Caco-2 (cell line): ENCODE measurements around the gene CKLF. TPM values are rescaled to one million over a fixed set of nuclear protein-coding genes. Genes with fewer than 3 reads are reported as not detected.

Experiments
- BruUV-seq: library from RNA; stranded (reverse); fragments of 400-500 nt; replicated peaks from 2 replicates; lab custom pipeline; 2021; lab: Mats Ljungman, UMichigan
- CTCF ChIA-PET: fragments of 300-600 bp; sonication (Branson Sonifier 250); formaldehyde crosslinking; loops from one replicate; lab custom pipeline; 2022; ENCODE audit warnings: antibody characterized with exemption; lab: Charles Lee
- POLR2A ChIA-PET: fragments of 300-600 bp; sonication (Branson Sonifier 250); formaldehyde crosslinking; loops from one replicate; lab custom pipeline; 2022; ENCODE audit warnings: antibody characterized with exemption; lab: Charles Lee
- DNase-seq, 2 experiments: peaks; one replicate each; pipeline versions ENCODE4 v3.0.0 to v3.0.0-alpha.2; 2020 to 2022
- H3K27me3 ChIP-seq: replicated peaks from 2 replicates; pipeline ENCODE4 v1.6.0; 2011; ENCODE audit warnings: low read length; ENCODE audit not compliant: control insufficient read depth, insufficient read depth
- H3K36me3 ChIP-seq: 2 replicates; pipeline ENCODE4 v1.5.1; 2011; ENCODE audit warnings: low read length; ENCODE audit not compliant: control insufficient read depth, insufficient read depth
- H3K4me1 ChIP-seq: fragments of 250-450 bp; sonication (Bioruptor Pico); 2 replicates; pipeline ENCODE4 v1.5.1; 2020; ENCODE audit warnings: mild to moderate bottlenecking
- H3K4me3 ChIP-seq: 2 replicates; pipeline ENCODE4 v1.5.1; 2011; ENCODE audit warnings: low read depth, mild to moderate bottlenecking, control low read depth, low read length
- H3K9me3 ChIP-seq: fragments of 250-450 bp; sonication (Bioruptor Pico); 2 replicates; pipeline ENCODE4 v1.5.1; 2020; ENCODE audit warnings: mild to moderate bottlenecking, moderate library complexity
- H3K27ac Mint-ChIP-seq: one replicate; pipeline ENCODE4 v1.8.0; 2022; ENCODE audit warnings: mixed read lengths; ENCODE audit not compliant: unreplicated experiment
- H3K27me3 Mint-ChIP-seq: one replicate; pipeline ENCODE4 v1.8.0; 2022; ENCODE audit warnings: mixed read lengths; ENCODE audit not compliant: insufficient read depth, unreplicated experiment
- H3K36me3 Mint-ChIP-seq: one replicate; pipeline ENCODE4 v1.8.0; 2022; ENCODE audit warnings: mild to moderate bottlenecking, mixed read lengths; ENCODE audit not compliant: insufficient read depth, unreplicated experiment
- H3K4me1 Mint-ChIP-seq: one replicate; pipeline ENCODE4 v1.8.0; 2022; ENCODE audit warnings: low read depth, mixed read lengths; ENCODE audit not compliant: unreplicated experiment
- H3K4me3 Mint-ChIP-seq: one replicate; pipeline ENCODE4 v1.8.0; 2022; ENCODE audit warnings: mild to moderate bottlenecking, moderate library complexity, mixed read lengths; ENCODE audit not compliant: unreplicated experiment
- H3K9me3 Mint-ChIP-seq: one replicate; pipeline ENCODE4 v1.8.0; 2022; ENCODE audit warnings: mixed read lengths; ENCODE audit not compliant: unreplicated experiment
- intact Hi-C: fragments of 100-400 bp; cut with micrococcal nuclease; formaldehyde crosslinking; loops from one replicate; pipeline ENCODE4 v1.10.0; 2022; ENCODE audit not compliant: unreplicated experiment
- total RNA-seq: library from RNA; stranded (reverse); gene quantifications from 2 replicates; pipeline ENCODE4 v1.2.3, GENCODE V29; 2022
- TF ChIP-seq, protein P1 (sequence below), 2 experiments: fragments of 200-600 bp in 1 of 2; IDR thresholded peaks; 1 replicate in 1 of 2; 2 replicates in 1 of 2; pipeline versions ENCODE4 v1.5.1 to v1.8.0; 2011 to 2022; ENCODE audit warnings: antibody characterized with exemption in 1 of 2, control low read depth in 1 of 2, inconsistent platforms in 1 of 2, low read depth in 1 of 2, low read length in 1 of 2, mild to moderate bottlenecking in 1 of 2, moderate library complexity in 1 of 2; ENCODE audit not compliant: insufficient read depth in 1 of 2, severe bottlenecking in 1 of 2, unreplicated experiment in 1 of 2

CKLF gene
- total RNA-seq, 1 experiment from 2014 or later, result 103 TPM

DNA sequence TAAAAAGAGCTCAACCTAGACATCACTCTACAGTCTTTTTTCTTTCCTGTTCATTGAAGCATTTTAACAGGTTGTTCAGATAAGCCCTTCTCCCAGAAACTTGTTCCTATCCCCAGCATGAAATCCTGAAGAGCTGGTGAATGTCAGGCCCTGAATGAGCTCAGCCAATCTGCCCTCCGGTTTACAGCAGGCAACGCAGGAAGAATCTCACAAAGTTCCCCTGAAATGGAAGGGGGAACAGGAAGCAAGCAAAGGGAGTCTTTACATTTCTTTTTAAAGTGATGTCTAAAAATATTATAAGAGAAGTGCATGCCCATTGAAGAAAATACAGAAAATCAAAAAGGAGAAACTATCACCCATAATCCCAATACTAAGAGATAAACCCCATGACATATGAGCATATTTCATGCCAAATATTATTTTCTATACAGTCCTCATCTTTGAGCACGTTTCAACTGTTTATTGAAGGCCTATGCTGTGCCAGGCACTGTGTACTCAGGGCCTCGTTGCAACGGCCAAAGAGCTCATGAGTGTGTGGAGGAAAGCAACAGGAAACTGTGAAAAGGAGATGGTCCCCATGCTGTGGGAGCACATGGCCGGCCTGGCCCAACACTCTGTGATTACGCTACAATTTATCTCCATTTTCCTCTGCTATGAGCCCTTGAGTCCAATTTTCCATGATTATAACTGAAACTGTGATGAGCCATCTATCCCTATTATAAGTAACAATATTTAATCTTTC, 8.2 kb upstream of the CKLF start:
- Mint-ChIP-seq H3K4me1 (peaks cover 13% of the 10 kb centered on the region), H3K4me3 (no peak overlapping the region), H3K36me3 (peaks cover 4% of the 10 kb centered on the region), H3K27ac (no peak overlapping the region), H3K9me3 (no peaks in the 10 kb centered on the region), H3K27me3 (no peaks in the 10 kb centered on the region)
- intact Hi-C loops, result no loop called here
- Histone ChIP-seq H3K4me1 (peaks cover 7% of the 10 kb centered on the region; the same call in 1 of the 2 replicates), H3K27me3 (no peaks in the 10 kb centered on the region), H3K36me3 (no peaks in the 10 kb centered on the region), H3K4me3 (no peak overlapping the region), H3K9me3 (no peaks in the 10 kb centered on the region)
- BruUV-seq, result no TSS peak
- CTCF ChIA-PET, result no interaction called here
- TF ChIP-seq, protein P1, sequence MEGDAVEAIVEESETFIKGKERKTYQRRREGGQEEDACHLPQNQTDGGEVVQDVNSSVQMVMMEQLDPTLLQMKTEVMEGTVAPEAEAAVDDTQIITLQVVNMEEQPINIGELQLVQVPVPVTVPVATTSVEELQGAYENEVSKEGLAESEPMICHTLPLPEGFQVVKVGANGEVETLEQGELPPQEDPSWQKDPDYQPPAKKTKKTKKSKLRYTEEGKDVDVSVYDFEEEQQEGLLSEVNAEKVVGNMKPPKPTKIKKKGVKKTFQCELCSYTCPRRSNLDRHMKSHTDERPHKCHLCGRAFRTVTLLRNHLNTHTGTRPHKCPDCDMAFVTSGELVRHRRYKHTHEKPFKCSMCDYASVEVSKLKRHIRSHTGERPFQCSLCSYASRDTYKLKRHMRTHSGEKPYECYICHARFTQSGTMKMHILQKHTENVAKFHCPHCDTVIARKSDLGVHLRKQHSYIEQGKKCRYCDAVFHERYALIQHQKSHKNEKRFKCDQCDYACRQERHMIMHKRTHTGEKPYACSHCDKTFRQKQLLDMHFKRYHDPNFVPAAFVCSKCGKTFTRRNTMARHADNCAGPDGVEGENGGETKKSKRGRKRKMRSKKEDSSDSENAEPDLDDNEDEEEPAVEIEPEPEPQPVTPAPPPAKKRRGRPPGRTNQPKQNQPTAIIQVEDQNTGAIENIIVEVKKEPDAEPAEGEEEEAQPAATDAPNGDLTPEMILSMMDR (IDR thresholded peaks at IDR 0.05; ENCODE audit: insufficient read depth in 1 of 2, low read depth in 1 of 2, low read length in 1 of 2, severe bottlenecking in 1 of 2, unreplicated experiment in 1 of 2), result no peak
- DNase-seq, result no peak
- POLR2A ChIA-PET, result no interaction called here

DNA sequence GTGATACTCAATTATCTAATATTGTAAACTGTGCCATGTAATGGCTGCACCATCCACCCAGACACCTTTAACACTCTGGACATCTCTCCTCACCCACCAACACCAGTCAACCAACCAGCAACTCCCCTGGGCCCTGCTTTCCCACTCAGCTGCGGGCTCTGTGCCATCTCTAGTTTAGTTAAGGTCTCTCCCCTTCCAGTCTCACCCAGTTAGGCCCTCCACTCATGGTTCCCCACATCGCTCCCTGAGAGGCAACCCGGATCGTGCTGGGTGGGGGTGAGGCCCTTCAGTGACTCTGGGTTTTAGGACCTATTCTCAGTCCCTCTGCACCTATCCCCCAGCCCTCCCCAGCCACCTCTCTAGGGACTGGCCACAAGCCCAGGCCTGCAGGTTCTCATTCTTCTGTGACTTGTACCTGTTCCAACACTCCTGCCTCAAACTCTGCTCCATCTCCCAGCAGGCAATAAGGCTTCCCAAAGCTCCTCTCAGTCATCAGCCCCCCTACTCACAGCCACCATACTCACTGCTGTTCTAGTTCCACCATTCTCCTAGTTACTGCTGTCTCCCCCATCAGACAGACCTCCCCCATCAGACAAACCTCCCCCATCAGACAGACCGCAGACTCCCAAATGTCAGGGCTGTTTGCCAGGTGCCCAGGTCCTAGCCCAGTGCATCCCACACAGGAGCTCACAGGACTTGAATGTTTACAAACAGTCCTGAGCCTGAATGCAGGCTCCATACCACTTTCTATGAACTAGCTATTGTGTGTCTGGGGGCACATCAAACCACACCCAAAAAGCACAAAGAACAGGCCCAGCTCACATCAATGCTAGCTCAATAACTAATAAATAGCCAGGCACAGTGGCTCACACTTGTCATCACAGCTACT, 5.0 kb upstream of the CKLF start:
- H3K27me3 Mint-ChIP-seq, result no peaks in the 10 kb centered on the region
- TF ChIP-seq, protein P1 (IDR thresholded peaks at IDR 0.05; ENCODE audit: insufficient read depth in 1 of 2, low read depth in 1 of 2, low read length in 1 of 2, severe bottlenecking in 1 of 2, unreplicated experiment in 1 of 2), result no peak
- Histone ChIP-seq H3K27me3 (no peaks in the 10 kb centered on the region), H3K4me3 (no peak overlapping the region), H3K4me1 (peaks cover 22% of the 10 kb centered on the region), H3K36me3 (no peaks in the 10 kb centered on the region), H3K9me3 (no peaks in the 10 kb centered on the region)
- DNase-seq, result no peak
- peaks cover 17% of the 10 kb centered on the region for H3K4me1 Mint-ChIP-seq
- no peak overlapping the region for H3K4me3 Mint-ChIP-seq
- POLR2A ChIA-PET, result interaction anchor here (0.5 kb wide), 1 partner anchor 96 kb away, joined by 4 read pairs; no protein-coding TSS in a partner anchor
- H3K9me3 Mint-ChIP-seq, result no peaks in the 10 kb centered on the region
- CTCF ChIA-PET, result no interaction called here
- H3K36me3 Mint-ChIP-seq, result peaks cover 15% of the 10 kb centered on the region
- no TSS peak for BruUV-seq
- H3K27ac Mint-ChIP-seq, result no peak overlapping the region
- intact Hi-C loops, result no loop called here

DNA sequence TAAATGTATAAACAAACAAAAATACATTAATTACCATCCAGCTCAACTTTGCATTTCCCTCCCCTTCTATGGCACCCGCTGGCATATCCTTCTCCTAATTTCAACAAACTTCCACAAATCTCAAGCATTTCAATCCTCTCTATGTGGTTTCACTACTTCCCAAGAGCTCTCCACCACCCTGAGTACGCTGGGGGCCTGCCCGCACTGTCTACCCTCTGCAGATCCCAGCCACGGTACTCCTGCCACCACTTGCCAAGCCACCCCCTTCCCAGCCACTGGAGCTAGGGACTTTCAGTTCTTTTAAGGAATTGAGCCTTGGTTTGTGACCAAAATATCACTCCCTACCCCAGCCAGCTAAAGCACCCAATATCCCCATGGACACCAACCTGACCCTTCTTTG, 4.3 kb upstream of the CKLF start:
- no TSS peak for BruUV-seq
- peaks cover 22% of the 10 kb centered on the region for H3K36me3 Mint-ChIP-seq
- CTCF ChIA-PET, result no interaction called here

More for the DNA sequence above, 4.3 kb upstream of the CKLF start:
- Histone ChIP-seq H3K27me3 (no peaks in the 10 kb centered on the region), H3K36me3 (no peaks in the 10 kb centered on the region), H3K9me3 (no peaks in the 10 kb centered on the region), H3K4me1 (peaks cover 22% of the 10 kb centered on the region), H3K4me3 (no peak overlapping the region)
- intact Hi-C loops, result no loop called here
- peak overlapping the region; percentile 27 for H3K4me3 Mint-ChIP-seq
- peaks cover 18% of the 10 kb centered on the region for H3K4me1 Mint-ChIP-seq
- H3K27ac Mint-ChIP-seq, result no peak overlapping the region
- POLR2A ChIA-PET, result interaction anchor here (0.5 kb wide), 1 partner anchor 97 kb away, joined by 4 read pairs; no protein-coding TSS in a partner anchor
- no peaks in the 10 kb centered on the region for H3K9me3 Mint-ChIP-seq
- TF ChIP-seq, protein P1 (IDR thresholded peaks at IDR 0.05; ENCODE audit: insufficient read depth in 1 of 2, low read depth in 1 of 2, low read length in 1 of 2, severe bottlenecking in 1 of 2, unreplicated experiment in 1 of 2), result no peak
- no peak for DNase-seq
- no peaks in the 10 kb centered on the region for H3K27me3 Mint-ChIP-seq
